ENCODE results near the gene SVEP1.

SVEP1 gene

DNA sequence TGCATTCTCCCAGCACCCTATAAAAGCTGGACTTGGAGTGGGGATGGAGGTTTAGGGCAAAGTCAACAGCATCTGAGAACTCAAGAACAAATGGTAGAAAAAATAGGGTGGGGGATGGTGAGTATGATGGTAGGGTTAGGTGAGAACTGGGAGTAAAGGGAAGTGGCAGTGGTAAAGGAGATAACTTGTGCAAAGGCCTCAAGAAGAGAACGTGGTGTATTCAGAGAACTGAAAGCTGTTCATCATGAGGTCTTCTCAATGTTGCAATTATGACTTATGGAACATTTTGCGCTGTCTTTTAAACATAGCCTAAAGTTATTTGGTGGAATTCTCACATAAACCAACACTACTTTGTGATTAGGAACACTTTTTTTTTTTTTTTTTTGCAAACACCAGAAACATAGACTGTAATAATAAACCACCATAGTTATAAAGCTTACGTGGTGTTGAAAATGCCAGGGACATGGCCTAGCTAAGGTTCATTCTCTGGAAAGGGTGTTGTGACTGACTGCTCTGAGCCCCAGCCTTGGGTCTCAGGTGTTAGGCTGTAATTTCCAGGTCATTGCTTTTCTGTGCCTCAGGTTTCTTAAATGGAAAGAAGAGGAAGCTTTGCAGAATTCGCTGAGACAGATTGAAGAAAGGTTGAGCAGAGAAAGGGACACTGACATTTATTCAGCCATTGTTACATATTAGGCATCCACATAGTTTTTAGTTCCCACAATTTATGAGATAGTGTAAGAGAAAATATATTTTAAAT lies 222.7 kb downstream of the SVEP1 start:
- DNase-seq = no peak

DNA sequence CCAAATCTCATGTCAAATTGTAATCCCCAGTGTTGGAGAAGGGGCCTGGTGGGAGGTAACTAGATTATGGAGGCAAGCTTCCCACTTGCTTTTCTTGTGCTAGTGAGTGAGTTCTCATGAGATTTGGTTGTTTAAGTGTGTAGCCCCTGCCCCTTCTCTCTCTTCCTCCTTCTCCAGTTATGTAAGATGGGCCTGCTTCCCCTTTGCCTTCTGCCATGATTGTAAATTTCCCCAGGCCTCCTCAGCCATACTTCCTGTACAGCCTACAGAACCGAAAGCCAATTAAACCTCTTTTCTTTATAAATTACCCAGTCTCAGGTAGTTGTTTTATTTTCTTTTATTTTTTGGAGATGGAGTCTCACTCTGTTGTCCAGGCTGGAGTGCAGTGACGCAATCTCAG lies 223.6 kb downstream of the SVEP1 start:
- DNase-seq = no peak

DNA sequence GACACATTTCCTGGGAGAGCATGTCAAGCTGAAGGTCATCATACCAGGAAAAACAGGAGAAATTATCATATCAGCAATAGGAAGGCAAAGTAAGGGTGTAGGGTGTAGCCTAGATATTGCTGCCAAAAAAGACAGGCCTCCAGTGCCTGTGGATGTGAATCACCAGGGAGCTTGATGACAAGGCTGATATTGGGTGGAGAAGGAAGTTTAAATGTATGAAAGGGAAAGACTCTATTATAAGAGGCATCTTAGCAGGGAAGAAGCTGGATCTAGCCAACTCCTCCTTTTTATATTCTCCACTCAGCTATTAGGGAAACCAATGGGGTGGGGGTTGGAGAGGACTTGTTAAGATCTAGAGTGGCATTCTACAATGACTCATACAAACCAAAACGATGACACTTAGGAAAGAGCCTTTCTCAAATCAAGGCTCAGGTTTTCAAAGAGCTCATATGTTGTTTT lies 228.5 kb downstream of the SVEP1 start:
- DNase-seq = no peak

DNA sequence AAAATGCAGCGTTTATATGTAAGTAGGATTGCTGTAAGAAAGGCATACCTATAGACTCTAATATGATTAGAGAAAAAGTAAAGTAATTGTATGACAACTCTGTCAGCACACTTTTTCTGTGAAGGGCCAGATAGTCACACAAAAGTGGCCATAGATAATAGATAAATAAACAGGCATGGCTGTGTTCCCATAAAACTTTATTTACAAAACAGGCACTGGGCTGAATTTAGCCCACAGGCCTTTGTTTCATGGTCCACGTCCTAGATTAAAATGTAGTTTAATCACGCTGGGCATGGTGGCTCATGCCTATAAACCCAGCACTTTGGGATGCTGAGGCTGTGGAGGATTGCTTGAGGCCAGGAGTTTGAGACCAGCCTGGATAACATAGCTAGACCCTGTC lies 233.2 kb downstream of the SVEP1 start:
- DNase-seq = no peak

DNA sequence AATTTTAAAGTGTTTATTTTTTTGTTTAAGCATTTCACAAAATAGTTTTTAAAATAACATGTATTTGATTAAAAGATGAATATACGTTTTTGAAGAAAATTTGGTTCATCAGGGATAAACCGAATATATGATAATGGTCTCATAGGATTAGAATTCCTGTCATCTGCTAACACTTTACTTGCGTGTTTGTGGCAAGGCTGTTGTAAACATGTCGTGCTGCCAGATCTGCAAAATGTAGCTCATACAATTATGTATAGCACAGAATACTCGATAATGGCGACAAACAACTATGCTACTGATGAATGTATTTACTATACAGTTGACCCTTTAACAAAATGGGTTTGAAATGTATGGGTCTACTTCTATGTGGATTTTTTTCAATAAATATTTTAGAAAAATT lies 234.7 kb downstream of the SVEP1 start:
- no peak for DNase-seq

DNA sequence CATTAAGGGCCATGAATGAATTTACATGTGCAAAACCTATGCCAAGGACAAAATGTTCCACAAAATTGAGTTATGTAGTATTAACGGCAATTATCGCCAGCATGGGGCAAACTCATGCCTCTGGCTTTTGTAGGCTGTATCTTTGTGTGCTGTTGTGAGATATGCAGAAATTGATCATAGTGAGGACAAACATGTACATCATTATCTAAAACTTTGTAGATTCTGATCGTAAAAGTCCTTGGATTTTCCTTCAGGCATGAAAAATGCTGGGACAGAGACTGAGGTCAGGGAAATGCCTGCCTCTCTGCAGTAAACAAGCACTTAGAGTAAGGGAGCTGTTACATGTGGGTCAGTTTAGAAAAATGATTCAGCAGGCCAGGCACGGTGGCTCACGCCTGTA lies 236.0 kb downstream of the SVEP1 start:
- no peak for DNase-seq

DNA sequence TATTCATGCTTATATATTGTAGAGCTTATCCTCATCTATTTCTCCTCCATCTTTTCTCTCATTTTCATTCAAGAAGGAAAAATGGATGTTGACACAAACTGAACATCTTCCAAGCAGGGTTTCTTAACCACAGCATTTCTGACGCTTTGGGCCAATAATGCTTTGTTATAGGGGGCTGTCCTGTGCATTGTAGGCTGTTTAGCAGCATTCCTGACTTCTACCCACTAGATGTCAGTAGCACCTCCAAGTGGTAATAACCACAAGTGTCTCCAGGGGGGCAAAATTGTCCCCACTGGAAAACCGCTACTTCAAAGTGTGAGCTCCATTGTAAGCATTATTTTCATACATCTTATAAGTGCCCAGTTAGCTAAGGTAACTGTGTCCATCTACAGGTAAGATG lies 239.2 kb downstream of the SVEP1 start:
- no peak for DNase-seq

DNA sequence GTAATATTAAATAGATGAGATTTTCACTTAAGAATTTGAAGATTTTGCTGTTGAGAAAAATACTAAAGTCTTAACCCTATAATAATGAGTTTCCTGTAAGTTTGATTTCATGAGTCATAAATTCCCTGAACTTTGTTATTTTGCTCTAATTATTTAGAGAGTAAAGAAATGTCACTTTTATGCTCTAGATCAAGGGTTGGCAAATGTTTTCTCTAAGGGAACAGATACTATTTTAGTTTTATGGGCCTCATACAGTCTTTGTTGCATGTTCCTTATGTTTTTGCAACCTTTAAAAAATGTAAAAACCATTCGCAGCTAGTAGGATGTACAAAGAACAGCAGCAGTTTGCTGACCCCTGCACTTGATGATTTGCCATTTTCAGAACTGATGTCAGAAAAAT lies 241.4 kb downstream of the SVEP1 start:
- DNase-seq = no peak

DNA sequence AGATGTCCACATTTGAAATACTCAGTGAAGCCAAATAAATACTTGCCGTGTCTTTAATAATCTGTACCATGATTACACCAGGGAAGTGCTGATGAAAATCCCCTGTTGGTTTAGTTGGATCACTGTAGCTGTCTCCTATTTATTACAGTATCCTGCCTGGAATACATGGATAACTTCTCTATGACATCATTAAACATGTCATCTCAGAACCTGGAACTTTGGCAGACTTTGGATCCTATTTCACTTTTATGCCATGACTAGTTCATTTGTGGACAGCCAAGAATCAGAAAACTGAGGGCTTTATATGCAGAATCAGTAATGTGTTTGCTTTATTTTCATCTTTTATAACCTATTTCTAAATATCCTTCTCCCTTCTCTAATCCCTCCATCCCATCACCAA lies 241.8 kb downstream of the SVEP1 start, which contains the start of gene TXNDC8:
TSS of gene TXNDC8 (minus strand) at position 137 of the 400 bp plus-strand sequence.
- DNase-seq = no peak

DNA sequence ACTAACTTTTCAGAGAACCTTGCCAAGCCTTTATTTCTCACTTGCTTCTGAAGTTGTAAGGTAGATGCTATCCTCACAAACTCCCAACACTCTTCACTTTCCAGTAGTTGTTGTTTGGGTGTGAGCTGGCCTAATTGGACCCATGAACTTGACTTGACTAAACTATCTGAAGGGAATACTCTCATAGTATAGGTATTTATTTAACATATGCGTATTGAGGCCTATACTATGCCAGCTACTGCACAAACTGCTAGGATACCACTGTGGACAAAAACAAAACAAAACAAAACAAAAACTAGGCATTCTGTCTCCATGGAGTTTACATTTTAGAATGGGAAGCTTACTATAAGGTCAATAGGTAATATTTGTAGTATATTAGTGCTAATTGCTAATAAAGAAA lies 243.2 kb downstream of the SVEP1 start:
- no peak for DNase-seq

DNA sequence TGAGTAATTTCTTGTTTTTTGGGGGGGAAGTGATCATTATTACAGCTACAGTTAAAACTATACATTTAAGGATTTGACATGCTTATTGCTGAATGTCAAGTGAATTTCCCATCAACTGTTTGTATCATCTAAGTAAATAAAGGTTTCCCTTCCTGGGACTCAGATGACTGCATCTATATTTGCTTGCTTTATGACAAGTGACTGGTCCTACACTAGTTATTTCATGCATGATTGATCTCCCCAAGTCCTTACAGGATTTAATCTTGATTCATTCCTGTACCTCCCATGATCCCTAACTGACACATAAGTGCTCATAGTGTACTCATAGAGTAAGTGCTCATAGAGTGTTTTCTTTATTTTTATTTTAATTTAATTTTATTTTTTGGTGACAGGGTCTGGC lies 244.7 kb downstream of the SVEP1 start:
- DNase-seq = no peak

DNA sequence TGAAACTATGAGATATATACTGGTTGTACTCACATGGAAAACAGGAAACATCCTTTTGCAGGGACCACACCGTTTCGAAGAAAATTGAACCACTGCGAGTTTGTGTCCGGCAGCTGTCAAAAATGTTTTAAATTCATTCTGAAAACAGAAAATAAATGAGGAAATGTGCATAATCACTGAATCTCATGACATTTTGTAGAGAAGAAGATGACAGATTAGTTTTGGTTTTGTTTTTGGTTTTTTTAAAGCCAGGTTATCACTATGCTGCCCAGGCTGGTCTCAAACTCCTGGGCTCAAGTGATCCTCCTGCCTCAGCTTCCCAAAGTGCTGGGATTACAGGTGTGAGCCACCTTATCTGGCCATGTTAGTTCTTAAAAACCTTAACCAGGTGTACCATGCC lies 245.4 kb downstream of the SVEP1 start:
- DNase-seq = no peak

DNA sequence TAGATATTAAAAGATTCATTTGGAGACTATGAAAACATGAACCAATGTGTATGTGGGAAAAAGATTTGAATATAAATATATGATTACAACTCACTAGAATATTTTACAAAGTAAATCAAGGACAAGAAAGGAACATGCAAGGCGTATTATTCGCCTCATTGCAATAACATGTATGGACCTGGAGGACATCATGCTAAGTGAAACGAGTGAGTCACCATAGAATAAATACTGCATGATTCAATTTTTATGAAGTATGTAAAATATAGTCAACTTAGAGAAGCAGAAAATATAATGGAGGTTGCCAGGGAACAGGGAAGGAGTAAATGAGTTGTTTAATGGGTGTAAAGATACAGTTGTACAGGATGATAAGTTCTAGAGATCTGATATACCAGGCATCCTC lies 246.8 kb downstream of the SVEP1 start:
- DNase-seq = no peak

DNA sequence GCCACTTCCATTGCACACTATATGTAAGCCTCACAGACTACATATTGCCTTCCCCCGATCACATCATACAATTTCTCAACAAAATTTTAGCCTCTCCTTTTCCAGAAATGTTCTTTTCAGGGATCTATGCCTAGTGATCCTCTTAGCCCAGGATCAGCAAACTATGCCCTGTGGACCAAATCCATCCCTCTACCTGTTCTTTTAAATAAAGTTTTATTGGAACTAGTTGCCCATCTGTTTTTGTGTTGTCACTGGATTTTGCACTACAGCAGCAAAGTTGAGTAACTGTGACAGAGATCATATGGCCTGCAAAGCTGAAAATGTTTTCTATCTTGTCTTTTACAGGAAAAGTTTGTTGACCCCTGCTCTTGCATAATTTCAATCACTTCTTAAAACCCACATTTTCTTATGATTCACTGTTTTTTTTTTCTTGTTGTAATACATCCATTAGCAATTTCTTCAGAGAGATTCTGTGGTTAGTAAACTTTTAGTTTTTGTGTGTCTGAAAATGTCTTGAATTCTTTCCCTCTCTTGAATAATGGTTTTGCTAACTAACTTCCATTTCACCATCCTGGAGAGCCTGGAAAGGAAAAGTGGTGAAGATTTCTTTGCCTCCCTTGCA lies 248.9 kb downstream of the SVEP1 start:
- no peak for DNase-seq

DNA sequence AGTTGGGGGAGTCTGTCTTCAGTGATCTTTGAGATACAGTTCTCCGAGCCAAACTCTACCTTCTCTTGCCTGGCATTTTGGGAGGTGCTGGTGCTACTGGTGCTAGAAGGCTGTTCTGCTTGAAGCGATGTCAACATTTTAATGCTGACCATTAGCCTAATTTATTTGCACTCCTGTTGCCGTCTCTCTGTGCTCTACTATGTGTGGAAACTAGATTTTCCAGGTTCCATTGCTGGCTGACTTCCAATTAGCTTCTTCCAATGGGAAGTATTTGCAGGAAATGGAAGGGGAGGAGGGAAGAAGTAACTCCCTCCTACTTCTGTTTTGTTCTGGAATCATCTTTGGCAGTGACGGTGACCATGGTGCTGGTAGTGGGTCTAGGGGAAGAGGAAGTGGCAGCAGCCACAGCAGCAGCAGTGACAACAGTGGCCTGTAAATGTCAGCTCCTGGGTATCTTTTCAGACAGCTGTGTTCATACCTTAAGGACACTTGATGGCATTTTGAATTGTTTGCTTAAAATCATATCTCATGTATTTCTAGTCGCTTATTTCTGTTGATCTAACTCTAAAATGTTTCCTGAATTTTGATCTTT lies 249.8 kb downstream of the SVEP1 start:
- DNase-seq = no peak

DNA sequence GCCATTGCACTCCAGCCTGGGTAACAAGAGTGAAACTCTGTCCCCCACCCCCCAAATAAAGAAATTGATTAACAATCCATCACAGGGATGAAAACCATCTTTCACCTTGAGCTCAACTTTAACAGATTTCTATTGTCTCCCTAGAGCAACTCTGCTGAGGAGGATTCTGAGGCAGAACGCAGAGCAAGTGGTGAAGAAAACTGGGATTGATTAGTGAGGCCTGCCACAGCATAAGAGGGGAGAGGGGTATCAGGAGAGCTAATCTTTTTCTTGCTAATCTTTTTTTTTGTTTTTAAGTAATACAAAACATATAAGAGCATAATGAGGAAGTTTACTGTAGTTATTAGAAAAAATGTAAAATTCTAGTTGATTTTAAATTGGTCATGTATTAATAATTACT lies 250.8 kb downstream of the SVEP1 start:
- DNase-seq = no peak

DNA sequence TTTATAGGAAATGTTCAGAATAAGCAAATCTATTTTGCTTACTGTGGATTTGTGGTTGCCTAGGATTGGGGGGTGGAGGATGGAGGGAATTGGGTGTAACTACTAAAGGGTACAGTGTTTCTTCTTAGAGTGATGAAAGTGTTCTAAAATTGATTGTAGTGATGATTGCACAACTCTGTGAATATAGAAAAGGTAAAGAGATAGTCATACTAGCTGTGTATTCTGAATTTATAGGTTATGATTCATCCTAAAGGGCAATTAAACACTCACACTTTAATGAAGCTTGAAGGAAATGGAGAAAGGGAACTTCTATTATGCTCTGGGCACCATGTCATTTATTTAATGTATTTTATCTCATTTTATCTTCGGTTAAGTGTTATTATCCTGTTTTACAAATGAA lies 251.8 kb downstream of the SVEP1 start:
- no peak for DNase-seq

DNA sequence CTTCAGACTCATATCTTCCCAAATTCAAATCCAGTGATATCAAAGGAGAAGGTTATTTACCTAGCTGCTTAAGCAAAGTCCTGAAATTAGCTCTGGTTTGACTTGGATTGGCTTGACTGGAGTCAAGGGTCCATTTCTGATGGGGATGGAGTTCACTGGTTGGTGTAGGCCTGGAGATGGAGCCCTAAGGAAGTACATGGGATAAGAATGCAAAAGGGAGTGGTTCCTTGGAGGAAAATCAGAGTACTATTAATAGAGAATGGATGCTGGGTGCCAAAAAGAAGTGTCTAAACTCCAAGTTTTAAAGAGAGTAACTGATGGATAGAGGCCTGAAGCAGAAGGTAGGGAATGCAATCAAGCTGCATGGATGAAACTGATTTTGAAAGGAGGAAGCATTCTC lies 255.7 kb downstream of the SVEP1 start:
- DNase-seq = no peak

DNA sequence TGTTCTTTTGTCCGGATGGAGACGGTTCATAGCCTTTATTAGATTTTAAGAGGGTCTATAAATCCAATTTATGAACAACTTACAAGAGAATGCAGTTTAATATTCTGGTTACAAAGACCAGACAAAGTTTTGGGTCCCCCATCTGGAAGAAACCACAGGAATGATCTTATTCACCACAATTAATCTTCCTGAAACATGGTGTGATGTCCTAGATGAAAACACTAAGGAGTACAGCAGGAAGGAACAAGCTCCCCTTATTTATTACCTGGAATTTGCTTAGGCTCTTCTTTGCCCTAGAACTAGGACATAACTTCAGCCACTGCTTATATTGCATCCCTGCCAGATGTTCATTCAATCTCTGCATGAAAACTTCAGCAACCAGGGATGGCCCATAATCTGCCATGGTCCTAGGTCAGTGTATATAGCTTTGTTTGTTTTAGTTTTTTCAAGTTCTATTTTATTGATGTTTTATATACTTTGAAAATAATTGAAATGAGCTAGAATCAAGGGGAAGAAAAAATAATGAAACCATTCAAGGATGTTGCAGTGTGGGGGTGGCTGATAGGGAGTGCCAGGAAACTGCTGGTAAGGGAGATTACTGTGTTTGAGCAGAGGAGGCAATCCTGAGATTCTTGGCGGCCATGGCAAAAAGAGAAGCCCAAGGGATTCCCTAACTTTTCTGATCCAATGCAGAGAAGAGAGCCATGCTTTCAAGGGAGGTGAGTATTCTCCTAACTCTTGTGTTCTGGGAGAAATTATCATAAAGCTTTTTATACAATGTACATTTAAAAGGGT lies 258.7 kb downstream of the SVEP1 start:
- no peak for DNase-seq

DNA sequence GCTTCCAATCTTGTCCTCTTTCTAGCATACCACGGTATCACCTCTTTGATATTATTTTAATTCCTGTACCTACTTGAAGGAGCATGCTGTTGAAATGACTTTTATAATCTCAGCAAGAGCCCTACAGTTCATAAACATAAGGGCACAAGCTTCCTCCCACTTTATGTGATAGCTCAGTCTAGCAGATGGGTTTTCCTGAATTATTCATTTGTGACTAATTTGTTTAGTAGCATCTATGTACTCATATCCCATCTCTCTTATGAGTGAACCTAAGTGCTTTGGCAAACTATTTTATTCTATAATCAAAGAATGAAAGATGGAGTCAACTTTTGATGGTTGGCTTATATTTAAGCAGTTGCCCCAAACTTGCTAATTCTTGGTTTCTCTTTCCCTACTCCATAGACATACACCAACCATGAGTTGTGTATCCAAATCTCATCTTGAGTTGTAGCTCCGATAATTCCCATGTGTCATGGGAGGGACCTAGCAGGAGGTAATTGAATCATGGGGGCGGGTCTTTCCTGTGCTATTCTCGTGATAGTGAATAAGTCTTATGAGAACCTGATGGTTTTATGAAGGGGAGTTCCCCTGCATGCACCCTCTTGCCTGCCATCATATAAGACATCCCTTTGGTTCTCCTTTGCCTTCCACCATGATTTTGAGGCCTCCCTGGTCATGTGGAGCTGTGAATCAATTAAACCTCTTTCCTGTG lies 259.6 kb downstream of the SVEP1 start:
- no peak for DNase-seq

DNA sequence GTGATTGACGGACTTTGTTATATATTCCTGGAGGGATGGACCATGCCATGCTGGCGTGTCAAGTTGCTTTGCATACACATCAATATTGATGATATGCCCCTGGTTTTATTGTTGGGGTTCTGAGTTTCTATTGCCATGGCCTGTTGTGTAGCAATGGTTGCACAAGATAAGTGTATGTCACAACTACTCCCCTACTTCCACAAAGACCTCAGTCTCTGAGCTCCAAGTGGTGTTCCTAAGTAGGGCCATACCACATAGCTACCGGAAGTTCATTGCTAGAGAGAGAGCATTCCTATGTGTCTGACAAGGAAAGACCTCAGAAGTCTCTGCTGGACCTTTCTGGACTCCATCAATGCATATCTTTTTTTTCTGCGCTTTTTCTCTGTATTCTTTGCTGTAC lies 261.6 kb downstream of the SVEP1 start:
- no peak for DNase-seq

DNA sequence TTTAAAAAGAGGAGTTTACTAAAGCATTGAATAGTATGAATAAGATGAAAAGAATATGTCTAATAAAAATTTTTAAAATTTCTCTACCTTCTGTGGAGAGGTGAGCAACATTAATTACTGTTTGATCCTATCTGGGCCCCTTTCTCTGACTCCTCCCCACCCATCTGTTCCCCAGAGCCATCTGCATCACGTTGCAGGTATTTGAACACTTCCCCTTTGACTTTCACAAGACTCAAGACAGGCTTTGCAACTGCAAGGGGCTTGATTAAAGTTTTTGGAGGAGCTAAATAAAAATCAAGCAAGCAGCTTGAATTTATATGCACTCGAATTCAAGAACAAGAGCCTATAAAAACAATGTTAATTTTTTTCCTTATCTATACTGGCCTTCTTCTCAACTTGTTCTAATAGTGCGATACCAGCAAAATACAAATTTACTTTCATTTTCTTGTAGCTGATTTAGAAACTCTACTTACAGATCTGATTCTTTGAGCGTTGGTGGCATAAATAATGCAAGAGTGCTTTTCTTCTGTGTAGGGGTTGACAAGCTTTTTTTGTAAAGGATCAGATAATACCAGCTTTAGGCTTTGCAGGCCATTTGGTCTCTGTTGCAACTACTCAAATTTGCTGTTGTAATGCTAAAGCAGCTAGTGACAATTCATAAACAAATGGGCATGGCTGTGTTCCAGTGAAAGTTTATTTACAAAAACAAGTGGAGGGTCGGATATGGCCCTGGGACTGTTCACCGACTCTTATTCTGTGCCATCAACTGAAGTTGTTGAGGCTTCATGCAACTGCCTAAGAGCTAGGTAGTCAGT lies 263.1 kb downstream of the SVEP1 start:
- no peak for DNase-seq
